Upper lobe of left lung (tissue), 6 donors: Measurements from ENCODE around the gene AIF1. TPM values are rescaled to one million over a fixed set of nuclear protein-coding genes. Genes with fewer than 3 reads are reported as not detected.

ENCODE experiments used
- ATAC-seq, 2 donors: fragments of 200-7000 bp; cut with Tn5 transposase; one replicate each; pipeline ENCODE4 v1.9.1; 2022; ENCODE audit warnings: mild to moderate bottlenecking in 2 of 2, moderate library complexity in 2 of 2; ENCODE audit not compliant: low FRiP score in 2 of 2
- DNase-seq, 2 donors: peaks; one replicate each; pipeline ENCODE4 v3.0.0-alpha.2; 2019 to 2020
- H3K27ac ChIP-seq, 4 donors: fragments of 200-600 bp; sonication (generic); one replicate each; pipeline ENCODE4 v1.5.1; 2016 to 2019
- H3K27me3 ChIP-seq, 4 donors: fragments of 200-600 bp; sonication (generic); one replicate each; pipeline ENCODE4 v1.5.1; 2017 to 2019
- H3K36me3 ChIP-seq, 4 donors: fragments of 200-600 bp; sonication (generic); one replicate each; pipeline ENCODE4 v1.5.1; 2016 to 2019
- H3K4me1 ChIP-seq, 4 donors: fragments of 200-600 bp; sonication (generic); one replicate each; pipeline ENCODE4 v1.5.1; 2018 to 2019
- H3K4me3 ChIP-seq, 4 donors: fragments of 200-600 bp; sonication (generic); one replicate each; pipeline ENCODE4 v1.5.1; 2017 to 2019; ENCODE audit warnings: mild to moderate bottlenecking in 2 of 4, moderate library complexity in 1 of 4
- H3K9me3 ChIP-seq, 4 donors: fragments of 200-600 bp; sonication (generic); one replicate each; pipeline ENCODE4 v1.5.1; 2018 to 2019
- EP300 ChIP-seq, 4 donors: sonication (generic); formaldehyde crosslinking; IDR thresholded peaks; one replicate each; pipeline ENCODE4 v1.5.1; 2017; ENCODE audit warnings: antibody characterized with exemption in 4 of 4, control low read depth in 2 of 4
- POLR2A ChIP-seq, 4 donors: fragments of 450-650 bp; IDR thresholded peaks; one replicate each; pipeline ENCODE4 v1.5.1; 2016 to 2017; ENCODE audit warnings: antibody characterized with exemption in 4 of 4, mild to moderate bottlenecking in 2 of 4
- POLR2AphosphoS5 ChIP-seq, 2 donors: sonication (generic); formaldehyde crosslinking; IDR thresholded peaks; one replicate each; pipeline ENCODE4 v1.5.1; 2017; ENCODE audit warnings: antibody characterized with exemption in 2 of 2
- WGBS, 2 donors: methylation state at CpG; one replicate each; pipeline ENCODE4 v1.1.5; 2017 to 2018; 5-methylcytosine and 5-hydroxymethylcytosine counted together
- total RNA-seq, 6 donors: library from RNA; depleted of rRNA in 4 of 6; stranded (reverse); fragments of >200 nt in 4 of 6; gene quantifications; one replicate each; pipeline versions ENCODE4 v1.1.0 to v1.2.1, GENCODE V29; 2016 to 2021
- TF ChIP-seq, protein P1 (sequence below), 6 experiments: fragments of 450-650 bp in 4 of 6; fragments of 200-600 bp in 2 of 6; sonication (generic) in 2 of 6; IDR thresholded peaks; one replicate each; pipeline ENCODE4 v1.5.1; 2016 to 2019; ENCODE audit warnings: antibody characterized with exemption in 6 of 6
- donor health status: DM: no; HTN: no; CAD: no; lungs with moderate emphysema.
- donor health status: DM: no; HTN: yes; CAD: no; lungs with severe emphysema.

Gene AIF1
- total RNA-seq, 6 donors from 2014 or later = 18.5 to 106 (median 79.7) TPM

DNA sequence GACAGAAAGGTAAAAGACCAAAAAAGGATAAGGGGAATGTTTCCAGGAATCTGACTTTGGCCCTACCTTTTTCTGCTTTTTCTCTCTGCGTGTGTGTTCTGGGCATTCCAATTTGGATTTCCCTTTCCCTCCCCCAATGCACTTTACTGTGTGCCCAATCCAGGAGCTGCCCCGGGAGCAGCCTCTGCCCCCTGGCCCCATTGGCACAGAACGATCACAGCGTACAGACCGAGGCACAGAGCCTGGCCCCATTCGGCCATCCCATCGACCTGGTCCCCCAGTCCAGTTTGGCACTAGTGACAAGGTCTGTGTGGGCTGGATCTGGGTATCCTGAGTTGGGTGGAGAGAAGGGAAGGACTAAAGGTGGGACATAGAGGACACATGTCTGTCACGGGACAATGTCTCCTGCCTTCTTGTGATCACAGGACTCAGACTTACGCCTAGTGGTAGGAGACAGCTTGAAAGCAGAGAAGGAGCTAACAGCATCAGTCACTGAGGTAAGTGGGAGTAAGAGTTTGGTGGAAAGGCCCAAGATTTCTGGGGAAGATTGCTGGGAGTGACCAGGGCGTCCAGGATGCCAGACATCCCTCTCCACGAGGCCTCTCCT, 20.0 kb downstream of the AIF1 start:
- WGBS, 2 donors = 87% methylated on average over 10 to 11 of the region's 11 CpGs
- no peak for TF ChIP-seq EP300 (IDR thresholded peaks at IDR 0.05)
- no peak for TF ChIP-seq POLR2A (IDR thresholded peaks at IDR 0.05)
- no peak for TF ChIP-seq POLR2AphosphoS5 (IDR thresholded peaks at IDR 0.05)
- TF ChIP-seq, protein P1, sequence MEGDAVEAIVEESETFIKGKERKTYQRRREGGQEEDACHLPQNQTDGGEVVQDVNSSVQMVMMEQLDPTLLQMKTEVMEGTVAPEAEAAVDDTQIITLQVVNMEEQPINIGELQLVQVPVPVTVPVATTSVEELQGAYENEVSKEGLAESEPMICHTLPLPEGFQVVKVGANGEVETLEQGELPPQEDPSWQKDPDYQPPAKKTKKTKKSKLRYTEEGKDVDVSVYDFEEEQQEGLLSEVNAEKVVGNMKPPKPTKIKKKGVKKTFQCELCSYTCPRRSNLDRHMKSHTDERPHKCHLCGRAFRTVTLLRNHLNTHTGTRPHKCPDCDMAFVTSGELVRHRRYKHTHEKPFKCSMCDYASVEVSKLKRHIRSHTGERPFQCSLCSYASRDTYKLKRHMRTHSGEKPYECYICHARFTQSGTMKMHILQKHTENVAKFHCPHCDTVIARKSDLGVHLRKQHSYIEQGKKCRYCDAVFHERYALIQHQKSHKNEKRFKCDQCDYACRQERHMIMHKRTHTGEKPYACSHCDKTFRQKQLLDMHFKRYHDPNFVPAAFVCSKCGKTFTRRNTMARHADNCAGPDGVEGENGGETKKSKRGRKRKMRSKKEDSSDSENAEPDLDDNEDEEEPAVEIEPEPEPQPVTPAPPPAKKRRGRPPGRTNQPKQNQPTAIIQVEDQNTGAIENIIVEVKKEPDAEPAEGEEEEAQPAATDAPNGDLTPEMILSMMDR (IDR thresholded peaks at IDR 0.05) = no peak
- Histone ChIP-seq H3K9me3 (no peaks in the 10 kb centered on the region), H3K27ac (no peak overlapping the region), H3K4me3 (no peak overlapping the region), H3K36me3 (peaks cover 57 to 100% (median 95%) of the 10 kb centered on the region in 4 donors), H3K27me3 (no peaks in the 10 kb centered on the region), H3K4me1 (no peaks in the 10 kb centered on the region)
- no peak for ATAC-seq
- DNase-seq = no peak

GRCh38 chr6:31636698-31637596, 21.9 kb downstream of the AIF1 start:
- Histone ChIP-seq H3K4me3 (no peak overlapping the region), H3K36me3 (peaks cover 64 to 100% (median 95%) of the 10 kb centered on the region in 4 donors), H3K9me3 (no peaks in the 10 kb centered on the region), H3K4me1 (no peaks in the 10 kb centered on the region), H3K27ac (no peak overlapping the region), H3K27me3 (no peaks in the 10 kb centered on the region)
- WGBS, 2 donors = 88 to 90% methylated on average over 22 to 26 of the region's 27 CpGs
- TF ChIP-seq EP300 (IDR thresholded peaks at IDR 0.05) = no peak
- TF ChIP-seq, protein P1 (IDR thresholded peaks at IDR 0.05) = no peak
- no peak for TF ChIP-seq POLR2AphosphoS5 (IDR thresholded peaks at IDR 0.05)
- TF ChIP-seq POLR2A (IDR thresholded peaks at IDR 0.05) = no peak
- peak in 1 of 2 donors; percentile 58 for DNase-seq
- ATAC-seq = peak in 1 of 2 donors; percentile 8

- ATAC-seq (no peak), DNase-seq (no peak)
- H3K4me1 ChIP-seq = no peaks in the 10 kb centered on the region
- 85 to 91% methylated on average over 9 of the region's 9 CpGs for WGBS, 2 donors
- H3K27me3 ChIP-seq = no peaks in the 10 kb centered on the region
- H3K4me3 ChIP-seq = no peak overlapping the region
- no peak for TF ChIP-seq EP300 (IDR thresholded peaks at IDR 0.05)
- no peak for TF ChIP-seq POLR2AphosphoS5 (IDR thresholded peaks at IDR 0.05)
- TF ChIP-seq POLR2A (IDR thresholded peaks at IDR 0.05) = no peak
- TF ChIP-seq, protein P1 (IDR thresholded peaks at IDR 0.05) = no peak
- H3K27ac ChIP-seq = no peak overlapping the region
- H3K9me3 ChIP-seq = no peaks in the 10 kb centered on the region
- peaks cover 69 to 100% (median 92%) of the 10 kb centered on the region in 4 donors for H3K36me3 ChIP-seq
Measured at GRCh38 chr6:31639043-31639442, 24.0 kb downstream of the AIF1 start.

GRCh38 chr6:31639449-31639861, 24.4 kb downstream of the AIF1 start:
- DNase-seq (no peak), ATAC-seq (no peak)
- Histone ChIP-seq H3K27ac (no peak overlapping the region), H3K4me3 (no peak overlapping the region), H3K27me3 (no peaks in the 10 kb centered on the region), H3K4me1 (no peaks in the 10 kb centered on the region), H3K9me3 (no peaks in the 10 kb centered on the region), H3K36me3 (peaks cover 69 to 100% (median 92%) of the 10 kb centered on the region in 4 donors)
- TF ChIP-seq EP300 (IDR thresholded peaks at IDR 0.05) (no peak), POLR2A (IDR thresholded peaks at IDR 0.05) (no peak), POLR2AphosphoS5 (IDR thresholded peaks at IDR 0.05) (no peak)
- TF ChIP-seq, protein P1 (IDR thresholded peaks at IDR 0.05) = no peak
- WGBS, 2 donors = 74 to 76% methylated on average over 9 to 10 of the region's 10 CpGs
